ENCODE results near the gene SYAP1.

DNA sequence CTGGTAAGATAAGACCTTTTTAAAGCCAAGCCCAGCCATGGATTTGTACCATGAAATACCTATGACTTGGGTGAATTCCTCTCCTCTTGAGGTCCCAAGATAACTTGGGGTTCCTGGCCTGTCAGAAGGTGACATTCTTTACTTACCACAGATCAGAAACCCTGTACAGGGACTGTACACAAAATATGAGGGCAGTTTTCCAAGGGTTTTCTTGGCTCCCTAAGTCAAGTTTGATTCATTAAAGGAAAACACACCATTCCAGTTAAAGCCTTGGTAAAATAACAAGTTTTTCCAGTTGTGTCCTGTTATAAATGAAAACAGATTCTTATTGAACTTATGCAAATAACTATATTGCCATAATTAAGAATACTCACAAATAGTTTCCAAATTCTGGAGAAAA, 8.2 kb downstream of the SYAP1 start:
- TF ChIP-seq, protein P1, sequence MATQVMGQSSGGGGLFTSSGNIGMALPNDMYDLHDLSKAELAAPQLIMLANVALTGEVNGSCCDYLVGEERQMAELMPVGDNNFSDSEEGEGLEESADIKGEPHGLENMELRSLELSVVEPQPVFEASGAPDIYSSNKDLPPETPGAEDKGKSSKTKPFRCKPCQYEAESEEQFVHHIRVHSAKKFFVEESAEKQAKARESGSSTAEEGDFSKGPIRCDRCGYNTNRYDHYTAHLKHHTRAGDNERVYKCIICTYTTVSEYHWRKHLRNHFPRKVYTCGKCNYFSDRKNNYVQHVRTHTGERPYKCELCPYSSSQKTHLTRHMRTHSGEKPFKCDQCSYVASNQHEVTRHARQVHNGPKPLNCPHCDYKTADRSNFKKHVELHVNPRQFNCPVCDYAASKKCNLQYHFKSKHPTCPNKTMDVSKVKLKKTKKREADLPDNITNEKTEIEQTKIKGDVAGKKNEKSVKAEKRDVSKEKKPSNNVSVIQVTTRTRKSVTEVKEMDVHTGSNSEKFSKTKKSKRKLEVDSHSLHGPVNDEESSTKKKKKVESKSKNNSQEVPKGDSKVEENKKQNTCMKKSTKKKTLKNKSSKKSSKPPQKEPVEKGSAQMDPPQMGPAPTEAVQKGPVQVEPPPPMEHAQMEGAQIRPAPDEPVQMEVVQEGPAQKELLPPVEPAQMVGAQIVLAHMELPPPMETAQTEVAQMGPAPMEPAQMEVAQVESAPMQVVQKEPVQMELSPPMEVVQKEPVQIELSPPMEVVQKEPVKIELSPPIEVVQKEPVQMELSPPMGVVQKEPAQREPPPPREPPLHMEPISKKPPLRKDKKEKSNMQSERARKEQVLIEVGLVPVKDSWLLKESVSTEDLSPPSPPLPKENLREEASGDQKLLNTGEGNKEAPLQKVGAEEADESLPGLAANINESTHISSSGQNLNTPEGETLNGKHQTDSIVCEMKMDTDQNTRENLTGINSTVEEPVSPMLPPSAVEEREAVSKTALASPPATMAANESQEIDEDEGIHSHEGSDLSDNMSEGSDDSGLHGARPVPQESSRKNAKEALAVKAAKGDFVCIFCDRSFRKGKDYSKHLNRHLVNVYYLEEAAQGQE (IDR thresholded peaks at IDR 0.05; ENCODE audit: borderline replicate concordance): no peak
- TF ChIP-seq, protein P2, sequence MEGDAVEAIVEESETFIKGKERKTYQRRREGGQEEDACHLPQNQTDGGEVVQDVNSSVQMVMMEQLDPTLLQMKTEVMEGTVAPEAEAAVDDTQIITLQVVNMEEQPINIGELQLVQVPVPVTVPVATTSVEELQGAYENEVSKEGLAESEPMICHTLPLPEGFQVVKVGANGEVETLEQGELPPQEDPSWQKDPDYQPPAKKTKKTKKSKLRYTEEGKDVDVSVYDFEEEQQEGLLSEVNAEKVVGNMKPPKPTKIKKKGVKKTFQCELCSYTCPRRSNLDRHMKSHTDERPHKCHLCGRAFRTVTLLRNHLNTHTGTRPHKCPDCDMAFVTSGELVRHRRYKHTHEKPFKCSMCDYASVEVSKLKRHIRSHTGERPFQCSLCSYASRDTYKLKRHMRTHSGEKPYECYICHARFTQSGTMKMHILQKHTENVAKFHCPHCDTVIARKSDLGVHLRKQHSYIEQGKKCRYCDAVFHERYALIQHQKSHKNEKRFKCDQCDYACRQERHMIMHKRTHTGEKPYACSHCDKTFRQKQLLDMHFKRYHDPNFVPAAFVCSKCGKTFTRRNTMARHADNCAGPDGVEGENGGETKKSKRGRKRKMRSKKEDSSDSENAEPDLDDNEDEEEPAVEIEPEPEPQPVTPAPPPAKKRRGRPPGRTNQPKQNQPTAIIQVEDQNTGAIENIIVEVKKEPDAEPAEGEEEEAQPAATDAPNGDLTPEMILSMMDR (IDR thresholded peaks at IDR 0.05; ENCODE audit: poor library complexity, severe bottlenecking): no peak
- TF ChIP-seq EP300 (conservative IDR thresholded peaks at IDR 0.05; ENCODE audit: poor library complexity, severe bottlenecking) (no peak), POLR2AphosphoS5 (IDR thresholded peaks at IDR 0.05) (no peak), SMC3 (conservative IDR thresholded peaks at IDR 0.05; ENCODE audit: poor library complexity) (no peak), EZH2 (IDR thresholded peaks at IDR 0.05; ENCODE audit: borderline replicate concordance, insufficient read depth, low read length, poor library complexity, severe bottlenecking) (no peak), TAF1 (IDR thresholded peaks at IDR 0.05; ENCODE audit: low read depth) (no peak), MXI1 (conservative IDR thresholded peaks at IDR 0.05; ENCODE audit: poor library complexity, severe bottlenecking) (no peak), RAD21 (conservative IDR thresholded peaks at IDR 0.05) (no peak)
